ENCODE results near the gene DDB1.
"Not testable (repeated sequence)": the region's sequence is repeated elsewhere in the genome, so short reads cannot be mapped to it uniquely, and the experiment has no call there.

DDB1 gene

GRCh38 chr11:61272731-61273130 lies 60.2 kb downstream of the DDB1 start:
- no peak for DNase-seq (ENCODE audit: low spot score)

- no peak for DNase-seq (ENCODE audit: low spot score)
These were observed 62.4 kb downstream of the DDB1 start for GRCh38 chr11:61270354-61271076.

GRCh38 chr11:61268588-61269250 lies 64.2 kb downstream of the DDB1 start:
- DNase-seq (ENCODE audit: low spot score), result no peak

GRCh38 chr11:61267437-61267841 lies 65.5 kb downstream of the DDB1 start:
- DNase-seq (ENCODE audit: low spot score), result no peak

GRCh38 chr11:61266602-61267001 lies 66.3 kb downstream of the DDB1 start:
- DNase-seq (ENCODE audit: low spot score), result no peak

- DNase-seq (ENCODE audit: low spot score), result no peak
These were observed 67.5 kb downstream of the DDB1 start for GRCh38 chr11:61265357-61265756.

- no peak for DNase-seq (ENCODE audit: low spot score)
These were observed 68.1 kb downstream of the DDB1 start for GRCh38 chr11:61264795-61265194.

GRCh38 chr11:61264371-61264770 lies 68.5 kb downstream of the DDB1 start:
- no peak for DNase-seq (ENCODE audit: low spot score)

- no peak for DNase-seq (ENCODE audit: low spot score)
These were observed 73.5 kb downstream of the DDB1 start for GRCh38 chr11:61259363-61259762.

GRCh38 chr11:61258546-61258945 lies 74.4 kb downstream of the DDB1 start:
- no peak for DNase-seq (ENCODE audit: low spot score)

- DNase-seq (ENCODE audit: low spot score), result no peak
These were observed 76.0 kb downstream of the DDB1 start for GRCh38 chr11:61256710-61257482.

- peak; percentile 47 for DNase-seq (ENCODE audit: low spot score)
These were observed 78.4 kb downstream of the DDB1 start for GRCh38 chr11:61254403-61255025.

GRCh38 chr11:61252332-61252731 lies 80.6 kb downstream of the DDB1 start:
- DNase-seq (ENCODE audit: low spot score), result not testable (repeated sequence)

GRCh38 chr11:61250796-61251765 lies 81.8 kb downstream of the DDB1 start:
- DNase-seq (ENCODE audit: low spot score), result not testable (repeated sequence)

Measured in SK-N-DZ (cell line).